Epithelial cell of esophagus (primary cell): Measurements from ENCODE around the gene TGFB2.
A peak's percentile ranks its signal among the peaks of the same experiment; 100 is the strongest.

Experiments
- DNase-seq: peaks from one replicate; pipeline ENCODE4 v3.0.0; 2010; ENCODE audit warnings: low read depth
- H3K4me3 ChIP-seq: 2 replicates; pipeline ENCODE4 v1.5.1; 2011; ENCODE audit warnings: mild to moderate bottlenecking, low read length, control low read depth
- CTCF ChIP-seq: IDR thresholded peaks from 2 replicates; pipeline ENCODE4 v1.5.1; 2011; ENCODE audit warnings: low read depth, mild to moderate bottlenecking, low read length, control low read depth, inconsistent platforms; ENCODE audit not compliant: insufficient read depth; ENCODE audit errors: missing control alignments

TGFB2 gene

GRCh38 chr1:218436997-218437396 is 91.9 kb downstream of the TGFB2 start:
- DNase-seq, result peak; percentile 37
- no peak overlapping the region for H3K4me3 ChIP-seq
- TF ChIP-seq CTCF, result no peak

GRCh38 chr1:218439541-218440295 is 94.6 kb downstream of the TGFB2 start:
- no peak for TF ChIP-seq CTCF
- DNase-seq, result no peak
- no peak overlapping the region for H3K4me3 ChIP-seq

- DNase-seq, result no peak
- TF ChIP-seq CTCF, result no peak
- no peak overlapping the region for H3K4me3 ChIP-seq
These were observed 98.1 kb downstream of the TGFB2 start for GRCh38 chr1:218443255-218443654.

- H3K4me3 ChIP-seq, result no peak overlapping the region
- DNase-seq, result no peak
- no peak for TF ChIP-seq CTCF
These were observed 99.0 kb downstream of the TGFB2 start for GRCh38 chr1:218444173-218444572.

- no peak for TF ChIP-seq CTCF
- H3K4me3 ChIP-seq, result no peak overlapping the region
- no peak for DNase-seq
These were observed 99.5 kb downstream of the TGFB2 start for GRCh38 chr1:218444588-218444987.

- TF ChIP-seq CTCF, result no peak
These were observed 102.0 kb downstream of the TGFB2 start for GRCh38 chr1:218447010-218447689.

More at GRCh38 chr1:218447010-218447689, 102.0 kb downstream of the TGFB2 start:
- no peak overlapping the region for H3K4me3 ChIP-seq
- DNase-seq, result no peak
